Omental fat pad (tissue), 4 donors: ENCODE measurements around the gene B4GALT2. TPM values are rescaled to one million over a fixed set of nuclear protein-coding genes. Genes with fewer than 3 reads are reported as not detected.
A peak's percentile ranks its signal among the peaks of the same experiment; 100 is the strongest.

Experiments used
- ATAC-seq: fragments of 150-250 bp; one replicate; pipeline ENCODE4 v1.9.1; 2016; ENCODE audit warnings: mild to moderate bottlenecking, moderate library complexity; ENCODE audit not compliant: low FRiP score
- DNase-seq: peaks from one replicate; pipeline ENCODE4 v3.0.0-alpha.2; 2019; ENCODE audit warnings: low spot score
- total RNA-seq, 4 donors: library from RNA; depleted of rRNA; stranded (reverse); fragments of >200 nt; gene quantifications; one replicate each; pipeline ENCODE4 v1.1.0, GENCODE V29; 2016
- TF ChIP-seq, protein P1 (sequence below), 3 donors: fragments of 450-650 bp; IDR thresholded peaks; one replicate each; pipeline ENCODE4 v1.5.1; 2016 to 2017; ENCODE audit warnings: antibody characterized with exemption in 3 of 3, mild to moderate bottlenecking in 3 of 3, moderate library complexity in 2 of 3

The B4GALT2 gene
- total RNA-seq, 4 donors from 2014 or later, result 20.3 to 67.9 (median 42.6) TPM

DNA sequence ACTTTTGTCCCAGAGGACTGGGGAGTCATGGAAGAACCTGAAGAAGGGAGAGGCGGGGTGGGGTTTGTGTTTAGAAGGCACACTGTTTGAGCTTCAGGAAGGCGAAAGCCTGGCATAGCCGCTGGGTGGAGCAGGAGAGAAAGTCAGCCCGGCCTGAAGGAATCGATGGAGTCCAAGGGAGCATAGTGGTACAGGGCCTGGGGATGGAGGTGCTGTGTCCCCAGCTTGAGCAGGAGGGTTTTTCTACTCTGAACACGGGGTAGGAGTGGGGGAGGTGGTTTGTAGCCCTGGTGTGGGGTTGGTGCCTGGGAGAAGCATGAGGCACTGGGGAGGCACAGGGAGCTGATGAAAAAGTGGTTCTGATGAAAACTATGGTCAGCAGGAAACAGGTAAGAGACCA lies 7.7 kb downstream of the B4GALT2 start:
- no peak for ATAC-seq
- DNase-seq, result no peak
- TF ChIP-seq, protein P1, sequence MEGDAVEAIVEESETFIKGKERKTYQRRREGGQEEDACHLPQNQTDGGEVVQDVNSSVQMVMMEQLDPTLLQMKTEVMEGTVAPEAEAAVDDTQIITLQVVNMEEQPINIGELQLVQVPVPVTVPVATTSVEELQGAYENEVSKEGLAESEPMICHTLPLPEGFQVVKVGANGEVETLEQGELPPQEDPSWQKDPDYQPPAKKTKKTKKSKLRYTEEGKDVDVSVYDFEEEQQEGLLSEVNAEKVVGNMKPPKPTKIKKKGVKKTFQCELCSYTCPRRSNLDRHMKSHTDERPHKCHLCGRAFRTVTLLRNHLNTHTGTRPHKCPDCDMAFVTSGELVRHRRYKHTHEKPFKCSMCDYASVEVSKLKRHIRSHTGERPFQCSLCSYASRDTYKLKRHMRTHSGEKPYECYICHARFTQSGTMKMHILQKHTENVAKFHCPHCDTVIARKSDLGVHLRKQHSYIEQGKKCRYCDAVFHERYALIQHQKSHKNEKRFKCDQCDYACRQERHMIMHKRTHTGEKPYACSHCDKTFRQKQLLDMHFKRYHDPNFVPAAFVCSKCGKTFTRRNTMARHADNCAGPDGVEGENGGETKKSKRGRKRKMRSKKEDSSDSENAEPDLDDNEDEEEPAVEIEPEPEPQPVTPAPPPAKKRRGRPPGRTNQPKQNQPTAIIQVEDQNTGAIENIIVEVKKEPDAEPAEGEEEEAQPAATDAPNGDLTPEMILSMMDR (IDR thresholded peaks at IDR 0.05), result no peak

- ATAC-seq, result no peak
- no peak for DNase-seq
- TF ChIP-seq, protein P1 (IDR thresholded peaks at IDR 0.05), result no peak
Observed at GRCh38 chr1:43987159-43987902, 8.3 kb downstream of the B4GALT2 start.

DNA sequence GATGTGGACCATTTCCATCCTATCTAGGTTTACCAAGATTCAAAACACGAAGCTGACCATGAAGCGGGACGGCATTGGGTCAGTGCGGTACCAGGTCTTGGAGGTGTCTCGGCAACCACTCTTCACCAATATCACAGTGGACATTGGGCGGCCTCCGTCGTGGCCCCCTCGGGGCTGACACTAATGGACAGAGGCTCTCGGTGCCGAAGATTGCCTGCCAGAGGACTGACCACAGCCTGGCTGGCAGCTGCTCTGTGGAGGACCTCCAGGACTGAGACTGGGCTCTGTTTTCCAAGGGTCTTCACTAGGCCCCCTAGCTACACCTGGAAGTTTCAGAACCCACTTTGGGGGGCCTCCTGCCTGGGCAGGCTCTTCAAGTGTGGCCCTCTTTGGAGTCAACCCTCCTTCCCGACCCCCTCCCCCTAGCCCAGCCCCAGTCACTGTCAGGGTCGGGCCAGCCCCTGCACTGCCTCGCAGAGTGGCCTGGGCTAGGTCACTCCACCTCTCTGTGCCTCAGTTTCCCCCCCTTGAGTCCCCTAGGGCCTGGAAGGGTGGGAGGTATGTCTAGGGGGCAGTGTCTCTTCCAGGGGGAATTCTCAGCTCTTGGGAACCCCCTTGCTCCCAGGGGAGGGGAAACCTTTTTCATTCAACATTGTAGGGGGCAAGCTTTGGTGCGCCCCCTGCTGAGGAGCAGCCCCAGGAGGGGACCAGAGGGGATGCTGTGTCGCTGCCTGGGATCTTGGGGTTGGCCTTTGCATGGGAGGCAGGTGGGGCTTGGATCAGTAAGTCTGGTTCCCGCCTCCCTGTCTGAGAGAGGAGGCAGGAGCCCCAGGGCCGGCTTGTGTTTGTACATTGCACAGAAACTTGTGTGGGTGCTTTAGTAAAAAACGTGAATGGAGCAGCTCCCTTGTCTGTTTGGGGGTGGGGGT lies 11.5 kb downstream of the B4GALT2 start:
- no peak for DNase-seq
- TF ChIP-seq, protein P1 (IDR thresholded peaks at IDR 0.05), result no peak
- no peak for ATAC-seq

DNA sequence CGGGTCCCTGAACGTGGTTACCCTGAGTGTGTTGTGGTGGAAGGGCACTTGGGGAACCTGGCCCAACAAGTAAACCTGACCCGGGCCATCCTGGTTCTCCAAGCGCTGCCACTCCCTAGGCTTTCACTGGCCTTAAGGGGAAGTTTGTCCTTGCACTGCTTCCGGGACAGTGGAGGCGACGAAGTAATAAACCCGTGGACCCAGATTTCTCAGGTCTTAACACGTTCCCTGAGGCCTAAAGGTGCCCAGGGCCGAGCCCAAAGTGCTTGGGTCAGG lies 12.1 kb downstream of the B4GALT2 start:
- TF ChIP-seq, protein P1 (IDR thresholded peaks at IDR 0.05), result no peak
- no peak for DNase-seq
- no peak for ATAC-seq

DNA sequence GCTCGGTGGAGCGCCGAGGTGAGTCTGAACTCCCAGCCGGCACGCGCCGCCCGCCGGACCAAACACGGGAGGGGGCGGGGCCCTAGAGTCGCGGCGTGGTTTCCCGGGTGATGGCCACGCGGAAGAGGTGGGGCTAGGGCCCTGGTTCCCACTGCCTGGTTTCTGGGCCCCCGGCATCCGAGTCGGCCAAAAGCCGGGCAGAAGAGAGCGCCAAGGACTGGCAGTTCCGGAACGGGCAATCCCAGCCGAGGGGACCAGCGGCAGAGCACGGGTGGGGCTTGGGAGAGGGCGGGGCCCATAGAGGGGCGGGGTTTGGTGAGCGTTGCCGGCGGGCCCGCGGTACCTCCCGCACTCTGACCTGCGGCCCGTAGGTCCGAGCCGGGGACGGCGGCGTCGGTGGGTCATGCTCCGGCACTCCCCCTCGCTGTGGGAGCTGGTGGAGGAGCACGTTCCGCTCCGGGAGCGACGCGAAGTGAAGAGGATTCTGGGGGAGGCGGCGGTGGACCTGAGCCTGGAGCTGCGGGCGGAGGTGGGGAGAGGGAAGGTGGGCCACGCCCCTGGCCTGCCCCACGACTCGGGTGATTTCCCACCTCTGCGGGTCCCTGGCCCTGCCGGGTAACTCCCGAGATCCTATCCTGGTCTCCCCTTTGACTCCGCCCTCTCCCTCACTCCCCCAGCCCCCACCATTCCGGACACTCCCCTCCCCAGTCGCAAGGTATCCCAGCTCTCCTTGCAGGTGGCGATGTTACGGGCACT lies 12.6 kb downstream of the B4GALT2 start, which contains the start of gene CCDC24:
Gene CCDC24, plus strand, starts transcription at position 124 of the 756 bp plus-strand sequence. Its CDS starts 280 bp downstream, at position 404.
- ATAC-seq (peak; percentile 83), DNase-seq (peak; percentile 76)
- TF ChIP-seq, protein P1 (IDR thresholded peaks at IDR 0.05), result no peak

DNA sequence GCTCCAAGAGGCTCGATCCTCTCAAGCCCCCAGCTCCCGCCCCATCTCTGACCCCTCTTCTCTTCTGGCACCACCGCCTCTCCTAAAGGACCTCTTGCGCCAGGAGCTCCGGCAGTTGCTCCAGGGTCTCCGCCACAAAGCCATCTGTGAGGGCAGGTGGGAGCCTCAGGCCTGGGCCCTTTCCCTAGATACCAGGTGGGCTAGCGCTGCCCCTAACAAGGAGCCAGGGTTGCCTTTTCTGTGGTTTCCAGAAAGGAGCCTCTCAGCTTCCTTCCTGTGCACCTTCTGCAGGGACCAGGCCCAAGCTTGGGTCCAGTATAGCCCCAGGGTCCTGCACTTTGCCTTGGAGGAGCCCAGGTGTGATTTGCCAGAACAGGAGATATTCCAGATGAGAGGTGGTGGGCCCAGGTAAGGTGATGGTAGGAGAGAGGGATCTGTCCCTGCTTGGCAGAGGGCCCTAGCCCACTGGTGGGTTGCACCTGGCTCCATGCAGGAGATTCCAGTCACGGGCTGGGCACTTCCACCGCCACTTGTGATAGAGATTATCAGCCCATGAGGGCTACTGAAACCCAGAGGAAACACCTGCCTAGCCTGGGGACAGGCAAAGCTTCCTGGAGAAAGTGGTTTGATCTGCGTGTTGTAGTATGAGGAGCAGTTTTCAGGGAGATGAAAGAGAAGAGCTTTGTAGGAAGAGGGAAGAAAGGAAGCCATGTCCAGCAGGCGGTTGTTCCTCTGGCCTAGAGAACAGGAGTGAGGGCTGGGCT lies 13.4 kb downstream of the B4GALT2 start:
- TF ChIP-seq, protein P1 (IDR thresholded peaks at IDR 0.05), result no peak
- DNase-seq (no peak), ATAC-seq (no peak)
